Nephron progenitor cell (in vitro differentiated cells): Measurements from ENCODE around the gene PTPRD.

Experiments
- DNase-seq: peaks from one replicate; pipeline ENCODE4 v3.0.0; 2021
- H3K27ac Mint-ChIP-seq: 2 replicates; pipeline ENCODE4 v1.8.0; 2021; ENCODE audit warnings: mild to moderate bottlenecking, moderate library complexity, mixed read lengths
- H3K27me3 Mint-ChIP-seq: 2 replicates; pipeline ENCODE4 v1.8.0; 2021; ENCODE audit warnings: mild to moderate bottlenecking, low read depth, mixed read lengths; ENCODE audit not compliant: poor library complexity
- H3K36me3 Mint-ChIP-seq: 2 replicates; pipeline ENCODE4 v1.8.0; 2021; ENCODE audit warnings: low read depth, mixed read lengths
- H3K4me1 Mint-ChIP-seq: 2 replicates; pipeline ENCODE4 v1.8.0; 2021; ENCODE audit warnings: mixed read lengths
- H3K4me3 Mint-ChIP-seq: 2 replicates; pipeline ENCODE4 v1.8.0; 2021; ENCODE audit warnings: mild to moderate bottlenecking, moderate library complexity, mixed read lengths
- H3K9me3 Mint-ChIP-seq: 2 replicates; pipeline ENCODE4 v1.8.0; 2021; ENCODE audit warnings: mild to moderate bottlenecking, moderate library complexity, mixed read lengths
- TF ChIP-seq, protein P1 (sequence below): fragments of 200-600 bp; sonication (generic); IDR thresholded peaks from 2 replicates; pipeline ENCODE4 v1.5.0; 2021; ENCODE audit warnings: antibody characterized with exemption

The PTPRD gene

DNA sequence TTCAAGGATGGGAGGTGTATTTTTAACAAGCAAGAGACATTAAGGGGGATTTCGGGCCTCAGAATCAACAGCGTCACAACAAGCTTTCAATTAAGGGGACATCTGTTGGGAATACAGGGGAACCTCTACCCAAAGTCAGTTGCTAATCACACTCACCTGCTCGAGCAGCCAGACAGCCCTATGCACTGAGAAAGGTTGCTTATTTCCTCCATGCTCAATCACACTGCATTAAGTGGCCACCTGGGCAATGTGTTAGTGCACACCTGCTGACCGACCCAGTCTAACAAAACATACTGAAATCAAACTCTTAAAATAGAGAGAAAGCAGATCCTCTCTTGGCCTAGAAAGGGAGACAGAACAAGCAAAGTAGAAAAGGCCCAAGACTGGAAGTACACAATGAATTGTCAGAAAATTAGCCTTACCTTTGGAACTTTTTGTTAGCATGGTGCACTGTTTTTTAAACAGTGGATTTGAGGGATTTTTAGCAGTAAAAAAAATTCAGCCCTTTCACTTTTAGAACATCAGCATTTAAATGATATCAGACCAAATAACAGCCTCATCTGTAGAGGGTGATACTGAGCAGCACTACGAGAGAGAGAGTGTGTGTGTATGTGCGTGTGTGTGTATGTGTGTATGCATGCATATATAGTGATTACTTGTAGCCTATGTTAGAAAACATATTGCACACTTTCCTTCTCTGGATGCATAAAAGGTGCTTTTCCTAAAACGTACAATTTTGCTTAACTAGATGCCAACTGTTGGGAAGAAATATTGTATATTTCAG lies 1694.7 kb downstream of the PTPRD start:
- Mint-ChIP-seq H3K27ac (no peak overlapping the region), H3K4me1 (no peaks in the 10 kb centered on the region), H3K36me3 (no peaks in the 10 kb centered on the region), H3K27me3 (no peaks in the 10 kb centered on the region), H3K9me3 (no peaks in the 10 kb centered on the region), H3K4me3 (no peak overlapping the region)
- TF ChIP-seq, protein P1, sequence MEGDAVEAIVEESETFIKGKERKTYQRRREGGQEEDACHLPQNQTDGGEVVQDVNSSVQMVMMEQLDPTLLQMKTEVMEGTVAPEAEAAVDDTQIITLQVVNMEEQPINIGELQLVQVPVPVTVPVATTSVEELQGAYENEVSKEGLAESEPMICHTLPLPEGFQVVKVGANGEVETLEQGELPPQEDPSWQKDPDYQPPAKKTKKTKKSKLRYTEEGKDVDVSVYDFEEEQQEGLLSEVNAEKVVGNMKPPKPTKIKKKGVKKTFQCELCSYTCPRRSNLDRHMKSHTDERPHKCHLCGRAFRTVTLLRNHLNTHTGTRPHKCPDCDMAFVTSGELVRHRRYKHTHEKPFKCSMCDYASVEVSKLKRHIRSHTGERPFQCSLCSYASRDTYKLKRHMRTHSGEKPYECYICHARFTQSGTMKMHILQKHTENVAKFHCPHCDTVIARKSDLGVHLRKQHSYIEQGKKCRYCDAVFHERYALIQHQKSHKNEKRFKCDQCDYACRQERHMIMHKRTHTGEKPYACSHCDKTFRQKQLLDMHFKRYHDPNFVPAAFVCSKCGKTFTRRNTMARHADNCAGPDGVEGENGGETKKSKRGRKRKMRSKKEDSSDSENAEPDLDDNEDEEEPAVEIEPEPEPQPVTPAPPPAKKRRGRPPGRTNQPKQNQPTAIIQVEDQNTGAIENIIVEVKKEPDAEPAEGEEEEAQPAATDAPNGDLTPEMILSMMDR: no peak
- no peak for DNase-seq

DNA sequence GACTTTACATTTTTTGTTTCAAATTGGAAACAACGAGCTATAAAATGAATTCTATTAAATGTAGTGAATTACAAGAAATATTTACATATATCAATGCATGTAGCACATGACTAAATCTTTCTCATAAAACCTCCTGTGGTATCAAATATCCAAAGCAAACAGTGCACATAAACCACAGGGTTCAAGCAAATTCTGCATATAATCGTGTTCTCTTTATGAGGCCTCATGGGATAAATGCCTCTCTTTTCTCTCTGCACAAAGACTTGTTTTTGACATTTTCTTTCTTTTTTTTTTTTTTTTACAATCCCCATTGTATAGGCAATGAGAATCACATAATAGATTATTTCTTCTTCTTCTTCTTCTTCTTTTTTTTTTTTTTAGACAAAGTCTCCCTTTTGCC lies 1696.0 kb downstream of the PTPRD start:
- TF ChIP-seq, protein P1: no peak
- H3K36me3 Mint-ChIP-seq: no peaks in the 10 kb centered on the region
- H3K4me3 Mint-ChIP-seq: no peak overlapping the region
- no peaks in the 10 kb centered on the region for H3K4me1 Mint-ChIP-seq
- no peak overlapping the region for H3K27ac Mint-ChIP-seq
- H3K9me3 Mint-ChIP-seq: no peaks in the 10 kb centered on the region
- H3K27me3 Mint-ChIP-seq: no peaks in the 10 kb centered on the region
- no peak for DNase-seq

DNA sequence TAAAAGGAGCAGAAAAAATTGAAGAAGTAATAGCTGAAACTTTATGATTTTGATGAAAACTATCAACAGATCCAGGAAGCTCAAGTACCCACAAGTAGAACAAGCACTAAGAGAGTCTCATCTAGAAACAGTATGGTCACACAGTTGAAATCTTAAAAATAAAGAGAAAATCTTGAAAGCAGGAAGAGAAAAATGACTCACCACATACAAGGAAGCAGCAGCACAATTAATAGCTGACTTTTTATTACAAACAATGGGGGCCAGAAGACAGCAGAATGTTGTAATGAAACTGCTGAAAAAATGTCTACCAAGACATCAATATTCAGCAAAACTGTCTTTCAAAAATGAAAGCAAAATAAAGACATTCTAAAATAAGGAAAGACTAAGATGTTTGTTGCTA lies 1704.9 kb downstream of the PTPRD start:
- TF ChIP-seq, protein P1: no peak
- Mint-ChIP-seq H3K4me3 (no peak overlapping the region), H3K27ac (no peak overlapping the region), H3K36me3 (no peaks in the 10 kb centered on the region), H3K9me3 (peaks cover 4% of the 10 kb centered on the region), H3K4me1 (no peaks in the 10 kb centered on the region), H3K27me3 (peaks cover 11% of the 10 kb centered on the region)
- no peak for DNase-seq

DNA sequence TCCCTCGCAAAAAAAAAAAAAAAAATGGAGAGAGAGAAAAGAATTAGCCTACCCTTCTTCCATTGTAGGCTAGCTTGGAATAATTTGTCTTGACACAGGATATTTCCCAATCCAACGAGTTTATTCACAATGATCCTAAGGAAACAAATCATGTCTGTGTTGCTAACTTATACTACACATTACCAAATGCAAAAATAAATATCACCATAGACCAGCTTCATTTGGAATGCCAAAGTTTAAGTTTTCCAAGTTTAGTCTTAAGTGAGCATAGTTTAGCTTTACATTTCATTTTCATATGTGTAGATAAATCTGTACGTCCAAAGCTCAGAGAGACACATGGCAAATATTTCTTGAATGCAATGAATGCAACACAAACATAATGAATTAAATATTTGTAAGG lies 1707.1 kb downstream of the PTPRD start:
- Mint-ChIP-seq H3K4me3 (no peak overlapping the region), H3K9me3 (peaks cover 4% of the 10 kb centered on the region), H3K4me1 (no peaks in the 10 kb centered on the region), H3K27ac (no peak overlapping the region), H3K36me3 (no peaks in the 10 kb centered on the region), H3K27me3 (peaks cover 11% of the 10 kb centered on the region)
- DNase-seq: no peak
- TF ChIP-seq, protein P1: no peak

DNA sequence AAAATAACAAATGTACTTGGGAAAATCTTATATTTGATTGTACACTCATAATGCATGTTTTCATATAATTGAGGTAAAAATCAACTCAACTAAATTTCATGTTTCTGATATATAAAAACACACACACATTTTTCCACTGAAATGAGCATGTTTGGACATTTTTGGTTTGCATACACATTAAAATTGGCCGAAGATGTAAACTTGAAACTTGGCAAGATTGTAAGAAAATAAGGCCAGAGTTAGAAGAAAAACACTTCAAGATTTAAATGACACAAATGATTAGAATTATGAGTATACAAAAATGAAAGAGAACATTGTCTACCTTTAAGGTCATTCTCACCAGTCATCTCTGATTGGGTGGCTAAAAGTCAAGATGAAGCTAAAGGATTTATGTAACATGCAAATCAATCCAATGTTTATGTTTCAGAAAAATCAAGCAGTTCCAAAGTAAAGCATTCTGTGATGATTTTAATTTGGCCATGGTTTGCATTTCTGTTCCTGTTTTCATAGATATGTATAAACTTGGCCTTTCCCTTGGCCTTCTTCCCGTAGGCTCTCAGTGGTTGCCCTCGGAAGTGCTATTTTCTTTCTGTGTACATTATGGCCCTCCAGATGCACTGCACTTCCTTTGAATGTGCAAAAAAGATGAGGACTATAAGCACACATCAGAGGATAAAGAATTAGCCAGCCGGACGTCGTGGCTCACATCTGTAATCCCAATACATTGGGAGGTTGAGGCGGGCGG lies 1707.9 kb downstream of the PTPRD start:
- no peaks in the 10 kb centered on the region for H3K36me3 Mint-ChIP-seq
- TF ChIP-seq, protein P1: no peak
- no peaks in the 10 kb centered on the region for H3K4me1 Mint-ChIP-seq
- H3K4me3 Mint-ChIP-seq: no peak overlapping the region
- peaks cover 11% of the 10 kb centered on the region for H3K27me3 Mint-ChIP-seq
- no peak for DNase-seq
- H3K9me3 Mint-ChIP-seq: peaks cover 4% of the 10 kb centered on the region
- no peak overlapping the region for H3K27ac Mint-ChIP-seq
